Activated naive CD8-positive, alpha-beta T cell (primary cell): ENCODE results near the gene CMTR1.
A peak's percentile ranks its signal among the peaks of the same experiment; 100 is the strongest.

Experiments used
- H3K27ac Mint-ChIP-seq: one replicate; pipeline ENCODE4 v1.8.0; 2021; ENCODE audit warnings: mixed read lengths
- H3K27me3 Mint-ChIP-seq: one replicate; pipeline ENCODE4 v1.8.0; 2021; ENCODE audit warnings: mixed read lengths
- H3K36me3 Mint-ChIP-seq: one replicate; pipeline ENCODE4 v1.8.0; 2021; ENCODE audit warnings: mixed read lengths
- H3K4me1 Mint-ChIP-seq: one replicate; pipeline ENCODE4 v1.8.0; 2021; ENCODE audit warnings: low read depth, mixed read lengths
- H3K4me3 Mint-ChIP-seq: one replicate; pipeline ENCODE4 v1.8.0; 2021; ENCODE audit warnings: mild to moderate bottlenecking, mixed read lengths
- H3K9me3 Mint-ChIP-seq: one replicate; pipeline ENCODE4 v1.8.0; 2021; ENCODE audit warnings: low read depth, mixed read lengths

The CMTR1 gene

GRCh38 chr6:37516076-37516919 lies 83.3 kb downstream of the CMTR1 start:
- H3K4me1 Mint-ChIP-seq: peaks cover 84% of the 10 kb centered on the region
- H3K27ac Mint-ChIP-seq: peak overlapping the region; percentile 96
- H3K36me3 Mint-ChIP-seq: no peaks in the 10 kb centered on the region
- H3K4me3 Mint-ChIP-seq: peak overlapping the region; percentile 84
- no peaks in the 10 kb centered on the region for H3K9me3 Mint-ChIP-seq
- H3K27me3 Mint-ChIP-seq: no peaks in the 10 kb centered on the region

GRCh38 chr6:37516920-37517405 lies 83.9 kb downstream of the CMTR1 start:
- Mint-ChIP-seq H3K4me3 (peak overlapping the region; percentile 84), H3K27me3 (no peaks in the 10 kb centered on the region), H3K36me3 (no peaks in the 10 kb centered on the region), H3K4me1 (peaks cover 86% of the 10 kb centered on the region), H3K27ac (peak overlapping the region; percentile 96), H3K9me3 (no peaks in the 10 kb centered on the region)

- no peaks in the 10 kb centered on the region for H3K36me3 Mint-ChIP-seq
- peak overlapping the region; percentile 84 for H3K4me3 Mint-ChIP-seq
- peaks cover 89% of the 10 kb centered on the region for H3K4me1 Mint-ChIP-seq
- H3K9me3 Mint-ChIP-seq: no peaks in the 10 kb centered on the region
- H3K27me3 Mint-ChIP-seq: no peaks in the 10 kb centered on the region
- H3K27ac Mint-ChIP-seq: peak overlapping the region; percentile 96
Observed at GRCh38 chr6:37517411-37517812, 84.4 kb downstream of the CMTR1 start.

GRCh38 chr6:37518116-37518515 lies 85.1 kb downstream of the CMTR1 start:
- Mint-ChIP-seq H3K4me1 (peaks cover 85% of the 10 kb centered on the region), H3K36me3 (no peaks in the 10 kb centered on the region), H3K4me3 (peak overlapping the region; percentile 84), H3K9me3 (no peaks in the 10 kb centered on the region), H3K27ac (peak overlapping the region; percentile 96), H3K27me3 (no peaks in the 10 kb centered on the region)

- no peaks in the 10 kb centered on the region for H3K27me3 Mint-ChIP-seq
- H3K4me3 Mint-ChIP-seq: no peak overlapping the region
Observed at GRCh38 chr6:37519461-37519860, 86.4 kb downstream of the CMTR1 start.

GRCh38 chr6:37520926-37521325 lies 87.9 kb downstream of the CMTR1 start:
- no peak overlapping the region for H3K27ac Mint-ChIP-seq

More at GRCh38 chr6:37519461-37519860, 86.4 kb downstream of the CMTR1 start:
- Mint-ChIP-seq H3K36me3 (no peaks in the 10 kb centered on the region), H3K9me3 (no peaks in the 10 kb centered on the region), H3K4me1 (peaks cover 73% of the 10 kb centered on the region), H3K27ac (no peak overlapping the region)

GRCh38 chr6:37521674-37522073 lies 88.7 kb downstream of the CMTR1 start:
- Mint-ChIP-seq H3K4me1 (peaks cover 54% of the 10 kb centered on the region), H3K4me3 (no peak overlapping the region), H3K27me3 (no peaks in the 10 kb centered on the region), H3K36me3 (no peaks in the 10 kb centered on the region), H3K9me3 (no peaks in the 10 kb centered on the region), H3K27ac (no peak overlapping the region)

More at GRCh38 chr6:37520926-37521325, 87.9 kb downstream of the CMTR1 start:
- no peaks in the 10 kb centered on the region for H3K27me3 Mint-ChIP-seq
- H3K4me3 Mint-ChIP-seq: no peak overlapping the region
- no peaks in the 10 kb centered on the region for H3K36me3 Mint-ChIP-seq
- no peaks in the 10 kb centered on the region for H3K9me3 Mint-ChIP-seq
- peaks cover 61% of the 10 kb centered on the region for H3K4me1 Mint-ChIP-seq

GRCh38 chr6:37522836-37523235 lies 89.8 kb downstream of the CMTR1 start:
- Mint-ChIP-seq H3K9me3 (no peaks in the 10 kb centered on the region), H3K27me3 (no peaks in the 10 kb centered on the region), H3K4me1 (peaks cover 46% of the 10 kb centered on the region), H3K27ac (no peak overlapping the region), H3K36me3 (no peaks in the 10 kb centered on the region), H3K4me3 (no peak overlapping the region)

- no peak overlapping the region for H3K27ac Mint-ChIP-seq
- no peaks in the 10 kb centered on the region for H3K36me3 Mint-ChIP-seq
- H3K4me1 Mint-ChIP-seq: peaks cover 40% of the 10 kb centered on the region
- H3K27me3 Mint-ChIP-seq: no peaks in the 10 kb centered on the region
- H3K9me3 Mint-ChIP-seq: no peaks in the 10 kb centered on the region
- H3K4me3 Mint-ChIP-seq: no peak overlapping the region
Observed at GRCh38 chr6:37523412-37523811, 90.4 kb downstream of the CMTR1 start.

- Mint-ChIP-seq H3K27ac (no peak overlapping the region), H3K36me3 (no peaks in the 10 kb centered on the region), H3K27me3 (no peaks in the 10 kb centered on the region), H3K9me3 (no peaks in the 10 kb centered on the region), H3K4me1 (peaks cover 31% of the 10 kb centered on the region), H3K4me3 (no peak overlapping the region)
Observed at GRCh38 chr6:37524025-37524969, 91.3 kb downstream of the CMTR1 start.

- Mint-ChIP-seq H3K4me1 (peaks cover 28% of the 10 kb centered on the region), H3K27me3 (no peaks in the 10 kb centered on the region), H3K36me3 (no peaks in the 10 kb centered on the region), H3K27ac (no peak overlapping the region), H3K4me3 (no peak overlapping the region), H3K9me3 (no peaks in the 10 kb centered on the region)
Observed at GRCh38 chr6:37524970-37525318, 91.9 kb downstream of the CMTR1 start.

GRCh38 chr6:37525460-37526357 lies 92.7 kb downstream of the CMTR1 start:
- Mint-ChIP-seq H3K36me3 (no peaks in the 10 kb centered on the region), H3K4me3 (no peak overlapping the region), H3K27ac (no peak overlapping the region), H3K9me3 (no peaks in the 10 kb centered on the region), H3K4me1 (peaks cover 25% of the 10 kb centered on the region), H3K27me3 (no peaks in the 10 kb centered on the region)

- Mint-ChIP-seq H3K36me3 (peaks cover 2% of the 10 kb centered on the region), H3K27ac (no peak overlapping the region), H3K4me1 (peaks cover 10% of the 10 kb centered on the region), H3K4me3 (no peak overlapping the region), H3K27me3 (no peaks in the 10 kb centered on the region), H3K9me3 (no peaks in the 10 kb centered on the region)
Observed at GRCh38 chr6:37528541-37528940, 95.5 kb downstream of the CMTR1 start.

GRCh38 chr6:37530297-37530696 lies 97.3 kb downstream of the CMTR1 start:
- Mint-ChIP-seq H3K9me3 (no peaks in the 10 kb centered on the region), H3K27me3 (no peaks in the 10 kb centered on the region), H3K27ac (no peak overlapping the region), H3K4me1 (peaks cover 8% of the 10 kb centered on the region), H3K36me3 (peaks cover 2% of the 10 kb centered on the region), H3K4me3 (no peak overlapping the region)
